Psoas muscle (tissue), 8 donors: ENCODE data around the gene DAZAP2. TPM values are rescaled to one million over a fixed set of nuclear protein-coding genes. Genes with fewer than 3 reads are reported as not detected.
A peak's percentile ranks its signal among the peaks of the same experiment; 100 is the strongest.

Experiments
- ATAC-seq, 4 donors: fragments of 200-7000 bp; cut with Tn5 transposase; one replicate each; pipeline ENCODE4 v1.9.1; 2020; ENCODE audit warnings: moderate library complexity in 3 of 4, mild to moderate bottlenecking in 2 of 4
- DNase-seq, 2 donors: peaks; one replicate each; pipeline ENCODE4 v3.0.0-alpha.2; 2020
- H3K27ac ChIP-seq: fragments of 200-600 bp; one replicate; pipeline ENCODE4 v1.8.0; 2022
- H3K27me3 ChIP-seq, 3 donors: fragments of 200-600 bp in 1 of 3; one replicate each; pipeline versions ENCODE4 v1.6.1 to v1.8.0; 2013 to 2022; ENCODE audit warnings: low read length in 2 of 3, mild to moderate bottlenecking in 2 of 3, moderate library complexity in 1 of 3; ENCODE audit not compliant: insufficient read depth in 3 of 3
- H3K36me3 ChIP-seq, 2 donors: fragments of 200-600 bp in 1 of 2; one replicate each; pipeline versions ENCODE4 v1.6.1 to v1.8.0; 2013 to 2022; ENCODE audit warnings: low read depth in 1 of 2, mild to moderate bottlenecking in 1 of 2, moderate library complexity in 1 of 2; ENCODE audit not compliant: insufficient read depth in 1 of 2
- H3K4me1 ChIP-seq: fragments of 200-600 bp; one replicate; pipeline ENCODE4 v1.8.0; 2022
- H3K4me3 ChIP-seq: fragments of 200-600 bp; one replicate; pipeline ENCODE4 v1.8.0; 2022; ENCODE audit warnings: mild to moderate bottlenecking
- H3K9me3 ChIP-seq: fragments of 200-600 bp; one replicate; pipeline ENCODE4 v1.8.0; 2022
- WGBS, 3 donors: extraction: QIAGEN DNeasy Blood & Tissue Kit; methylation state at CpG; one replicate each; pipeline versions ENCODE4 v1.1.6 to v1.1.7; 2013; 5-methylcytosine and 5-hydroxymethylcytosine counted together
- intact Hi-C, 2 donors: fragments of 100-400 bp; cut with DNase I; formaldehyde crosslinking; loops; one replicate each; pipeline versions ENCODE4 v1.11.0 to v1.14.2; 2022
- polyA plus RNA-seq, 3 donors: library from polyadenylated mRNA; stranded (reverse); fragments of 200-250 nt; gene quantifications; one replicate each; pipeline ENCODE4 v1.2.3, GENCODE V29; 2013
- total RNA-seq, 4 donors: library from RNA; stranded (reverse); fragmentation: NEBNext Ultra II Directional in 2 of 4; extraction: Animal tissue kit (Norgen Biotek cat#: 25700) in 2 of 4; gene quantifications; one replicate each; pipeline versions ENCODE4 v1.2.1 to v1.2.4, GENCODE V29; 2021 to 2023
- TF ChIP-seq, protein P1 (sequence below): fragments of 200-600 bp; IDR thresholded peaks from one replicate; pipeline ENCODE4 v1.8.0; 2022; ENCODE audit warnings: antibody characterized with exemption
- donor health status: healthy with polysubstance abuse.
- donor health status: DM: no; HTN: no; CAD: no; lungs with moderate emphysema.
- donor health status: Bipolar disorder and iron deficiency.
- donor health status: healthy.
- donor health status: DM: yes; HTN: yes; CAD: no.
- donor health status: DM: no; HTN: no; CAD: no.
- donor health status: DM: no; HTN: no; CAD: no.
- donor health status: DM: yes; HTN: yes; CAD: no.

DAZAP2 gene
- total and polyA plus RNA-seq, 7 donors = 62.4 to 217 (median 149) TPM

DNA sequence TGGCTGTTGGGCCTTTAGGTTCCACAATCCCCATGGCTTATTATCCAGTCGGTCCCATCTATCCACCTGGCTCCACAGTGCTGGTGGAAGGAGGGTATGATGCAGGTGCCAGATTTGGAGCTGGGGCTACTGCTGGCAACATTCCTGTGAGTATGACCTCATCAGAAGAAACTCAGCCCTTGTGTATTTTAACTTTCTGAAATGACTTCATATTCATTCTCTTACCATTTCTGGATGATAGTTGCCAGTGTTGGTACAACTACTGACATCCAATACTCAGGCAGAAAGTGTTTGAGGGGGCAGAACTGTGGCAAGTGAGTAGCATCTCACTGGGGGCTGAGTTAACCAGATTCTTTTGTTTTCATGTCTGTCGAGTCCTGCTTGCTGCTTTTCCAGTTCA is 2.3 kb downstream of the DAZAP2 start:
- Histone ChIP-seq H3K4me1 (peaks cover 27% of the 10 kb centered on the region), H3K27ac (peak overlapping the region; percentile 31)
- intact Hi-C loops = loop anchor here in 1 of 2 donors (2.0 kb wide), 1 partner anchor 194 kb away; no protein-coding TSS in a partner anchor

DNA sequence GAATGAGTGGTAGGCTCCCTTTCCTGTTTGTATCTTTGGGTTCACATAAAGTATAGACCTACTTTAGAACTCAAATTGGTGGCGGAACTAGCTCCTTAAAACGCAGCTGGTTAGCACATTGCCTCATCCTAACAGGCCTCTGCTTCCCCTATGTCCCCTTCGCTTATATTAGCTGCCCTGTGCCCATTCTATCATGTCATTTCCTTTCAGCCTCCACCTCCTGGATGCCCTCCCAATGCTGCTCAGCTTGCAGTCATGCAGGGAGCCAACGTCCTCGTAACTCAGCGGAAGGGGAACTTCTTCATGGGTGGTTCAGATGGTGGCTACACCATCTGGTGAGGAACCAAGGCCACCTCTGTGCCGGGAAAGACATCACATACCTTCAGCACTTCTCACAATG is 3.5 kb downstream of the DAZAP2 start:
- Histone ChIP-seq H3K9me3 (no peaks in the 10 kb centered on the region), H3K36me3 (peaks cover 8 to 52% of the 10 kb centered on the region in 2 donors), H3K4me1 (peaks cover 27% of the 10 kb centered on the region), H3K27me3 (no peaks in the 10 kb centered on the region), H3K27ac (no peak overlapping the region), H3K4me3 (no peak overlapping the region)
- intact Hi-C loops = no loop called here
- TF ChIP-seq, protein P1, sequence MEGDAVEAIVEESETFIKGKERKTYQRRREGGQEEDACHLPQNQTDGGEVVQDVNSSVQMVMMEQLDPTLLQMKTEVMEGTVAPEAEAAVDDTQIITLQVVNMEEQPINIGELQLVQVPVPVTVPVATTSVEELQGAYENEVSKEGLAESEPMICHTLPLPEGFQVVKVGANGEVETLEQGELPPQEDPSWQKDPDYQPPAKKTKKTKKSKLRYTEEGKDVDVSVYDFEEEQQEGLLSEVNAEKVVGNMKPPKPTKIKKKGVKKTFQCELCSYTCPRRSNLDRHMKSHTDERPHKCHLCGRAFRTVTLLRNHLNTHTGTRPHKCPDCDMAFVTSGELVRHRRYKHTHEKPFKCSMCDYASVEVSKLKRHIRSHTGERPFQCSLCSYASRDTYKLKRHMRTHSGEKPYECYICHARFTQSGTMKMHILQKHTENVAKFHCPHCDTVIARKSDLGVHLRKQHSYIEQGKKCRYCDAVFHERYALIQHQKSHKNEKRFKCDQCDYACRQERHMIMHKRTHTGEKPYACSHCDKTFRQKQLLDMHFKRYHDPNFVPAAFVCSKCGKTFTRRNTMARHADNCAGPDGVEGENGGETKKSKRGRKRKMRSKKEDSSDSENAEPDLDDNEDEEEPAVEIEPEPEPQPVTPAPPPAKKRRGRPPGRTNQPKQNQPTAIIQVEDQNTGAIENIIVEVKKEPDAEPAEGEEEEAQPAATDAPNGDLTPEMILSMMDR = no peak
- DNase-seq = peak in 1 of 2 donors; percentile 30
- no peak for ATAC-seq
- WGBS, 3 donors = 66 to 88% (median 77%) methylated on average over 7 of the region's 7 CpGs

More for the DNA sequence above, 2.3 kb downstream of the DAZAP2 start:
- Histone ChIP-seq H3K4me3 (peak overlapping the region; percentile 100), H3K27me3 (no peaks in the 10 kb centered on the region), H3K9me3 (no peaks in the 10 kb centered on the region), H3K36me3 (peaks cover 8 to 52% of the 10 kb centered on the region in 2 donors)
- WGBS, 3 donors = 46 to 76% (median 48%) methylated on average over 2 of the region's 2 CpGs
- DNase-seq (no peak), ATAC-seq (no peak)
- TF ChIP-seq, protein P1 = no peak

DNA sequence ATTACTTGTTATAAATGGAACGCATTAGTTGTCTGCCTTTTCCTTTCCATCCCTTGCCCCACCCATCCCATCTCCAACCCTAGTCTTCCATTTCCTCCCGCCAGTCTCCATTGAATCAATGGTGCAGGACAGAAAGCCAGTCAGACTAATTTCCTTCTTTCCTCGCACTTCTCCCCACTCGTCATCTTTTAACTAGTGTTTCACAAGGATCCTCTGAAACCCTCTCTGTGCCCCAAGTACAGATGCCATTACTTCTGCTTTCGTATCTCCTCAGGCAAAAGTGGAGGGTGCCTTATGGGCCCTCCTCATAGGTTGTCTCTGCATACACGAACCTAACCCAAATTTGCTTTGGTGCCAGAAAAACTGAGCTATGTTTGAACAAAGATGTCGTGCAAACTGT is 4.2 kb downstream of the DAZAP2 start:
- no peaks in the 10 kb centered on the region for H3K27me3 ChIP-seq
- intact Hi-C loops = no loop called here
- WGBS, 3 donors = 63 to 77% (median 73%) methylated on average over 7 of the region's 7 CpGs
- peaks cover 26% of the 10 kb centered on the region for H3K4me1 ChIP-seq
- H3K27ac ChIP-seq = no peak overlapping the region
- H3K4me3 ChIP-seq = no peak overlapping the region
- H3K36me3 ChIP-seq = peaks cover 8 to 52% of the 10 kb centered on the region in 2 donors
- TF ChIP-seq, protein P1 = no peak
- no peak for ATAC-seq
- DNase-seq = no peak
- H3K9me3 ChIP-seq = no peaks in the 10 kb centered on the region

DNA sequence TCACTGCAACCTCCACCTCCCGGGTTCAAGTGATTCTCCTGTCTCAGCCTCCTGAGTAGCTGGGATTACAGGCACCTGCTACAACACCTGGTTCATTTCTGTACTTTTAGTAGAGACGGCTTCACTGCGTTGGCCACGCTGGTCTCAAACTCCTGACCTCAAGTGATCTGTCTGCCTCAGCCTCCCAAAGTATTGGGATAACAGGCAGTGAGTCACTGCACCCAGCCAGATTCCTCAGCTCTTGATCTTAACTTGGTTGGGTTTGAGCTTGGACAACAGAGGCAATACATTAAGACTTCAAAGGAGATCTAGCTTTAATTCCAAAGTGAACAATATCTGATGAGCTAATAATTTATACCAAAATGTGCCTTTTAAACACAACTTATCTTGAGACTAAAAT is 5.6 kb downstream of the DAZAP2 start:
- no peaks in the 10 kb centered on the region for H3K27me3 ChIP-seq
- intact Hi-C loops = no loop called here
- H3K4me1 ChIP-seq = peaks cover 23% of the 10 kb centered on the region
- TF ChIP-seq, protein P1 = no peak
- H3K4me3 ChIP-seq = no peak overlapping the region
- no peak overlapping the region for H3K27ac ChIP-seq
- H3K36me3 ChIP-seq = peaks cover 8 to 52% of the 10 kb centered on the region in 2 donors
- ATAC-seq (no peak), DNase-seq (no peak)
- WGBS, 3 donors = 80 to 86% (median 81%) methylated on average over 4 of the region's 4 CpGs
- no peaks in the 10 kb centered on the region for H3K9me3 ChIP-seq
